Activated B cell treated with CpG ODN at 0.5 μM for 24 hours (primary cell): ENCODE measurements around the gene HLCS. TPM values are rescaled to one million over a fixed set of nuclear protein-coding genes. Genes with fewer than 3 reads are reported as not detected.

Experiments used
- ATAC-seq: fragments of 200-7000 bp; cut with Tn5 transposase; one replicate; pipeline ENCODE4 v1.10.0; 2021; ENCODE audit warnings: low read depth, mild to moderate bottlenecking, moderate library complexity
- CTCF ChIA-PET: fragments of 350-600 bp; sonication (Branson Sonifier 250); formaldehyde crosslinking; loops from one replicate; lab custom pipeline; 2021; ENCODE audit warnings: antibody characterized with exemption; lab: Charles Lee
- POLR2A ChIA-PET: fragments of 350-600 bp; sonication (Branson Sonifier 250); formaldehyde crosslinking; loops from one replicate; lab custom pipeline; 2021; ENCODE audit warnings: antibody characterized with exemption; lab: Charles Lee
- DNase-seq: peaks from one replicate; pipeline ENCODE4 v3.0.0; 2022
- H3K27ac Mint-ChIP-seq: one replicate; pipeline ENCODE4 v1.8.0; 2020; ENCODE audit warnings: mixed read lengths
- H3K27me3 Mint-ChIP-seq: one replicate; pipeline ENCODE4 v1.8.0; 2021; ENCODE audit warnings: mixed read lengths
- H3K36me3 Mint-ChIP-seq: one replicate; pipeline ENCODE4 v1.8.0; 2021; ENCODE audit warnings: low read depth, mixed read lengths
- H3K4me1 Mint-ChIP-seq: one replicate; pipeline ENCODE4 v1.8.0; 2021; ENCODE audit warnings: mixed read lengths
- H3K4me3 Mint-ChIP-seq: one replicate; pipeline ENCODE4 v1.8.0; 2020; ENCODE audit warnings: mild to moderate bottlenecking, mixed read lengths
- H3K9me3 Mint-ChIP-seq: one replicate; pipeline ENCODE4 v1.8.0; 2020; ENCODE audit warnings: mixed read lengths
- intact Hi-C: fragments of 100-400 bp; cut with micrococcal nuclease; formaldehyde crosslinking; loops from one replicate; pipeline ENCODE4 v1.15.1; 2024
- total RNA-seq: library from RNA; stranded (reverse); gene quantifications from 2 replicates; pipeline ENCODE4 v1.2.3, GENCODE V29; 2022
- TF ChIP-seq, protein P1 (sequence below): fragments of 200-600 bp; IDR thresholded peaks from one replicate; pipeline ENCODE4 v1.8.0; 2022; ENCODE audit warnings: antibody characterized with exemption, mild to moderate bottlenecking

HLCS gene
- total RNA-seq, 1 donor from 2014 or later, result 10.6 TPM

DNA sequence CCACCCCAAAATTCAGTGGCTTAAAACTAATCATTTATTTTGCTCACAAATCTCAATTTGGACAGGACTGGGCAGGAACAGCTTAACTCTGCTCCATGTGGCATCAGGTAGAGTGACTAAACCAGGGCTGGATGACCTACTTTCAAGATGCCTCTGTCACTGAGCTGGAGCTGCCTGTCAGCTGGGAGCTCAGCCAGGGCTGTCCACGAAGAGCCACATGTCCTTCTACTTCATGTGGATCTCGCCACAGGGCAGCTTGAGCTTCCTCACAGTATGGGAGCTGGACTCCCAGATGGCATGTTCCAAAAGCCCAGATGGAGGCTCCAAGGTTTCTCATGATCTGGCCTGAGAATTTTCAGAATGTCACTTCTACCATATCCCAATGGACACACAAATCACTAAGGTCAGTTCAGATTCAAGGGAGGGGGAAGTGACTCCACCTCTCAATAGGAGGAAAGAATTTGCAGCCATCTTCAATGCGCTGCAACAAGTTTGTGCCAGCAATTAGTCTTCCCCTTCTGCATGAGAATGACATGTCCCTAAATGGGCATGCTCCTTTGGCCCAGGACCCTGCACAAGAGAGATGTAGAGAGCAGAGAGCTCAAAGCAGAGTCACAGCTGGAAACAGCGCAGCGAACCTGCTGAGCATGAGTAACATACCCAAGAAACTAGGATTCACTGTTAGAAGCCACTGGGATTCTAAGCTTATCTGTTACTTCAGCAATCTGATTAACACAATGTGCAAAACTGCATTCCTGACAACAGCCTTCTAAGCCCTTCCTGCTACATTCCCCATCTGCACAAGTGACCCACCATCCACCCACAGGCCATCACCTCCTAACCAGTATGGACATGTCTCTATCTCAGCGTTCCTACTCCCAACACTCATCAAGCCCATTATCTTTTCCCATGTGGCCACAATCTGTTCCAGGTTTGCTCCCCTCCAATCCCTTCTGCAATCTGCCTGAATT lies 17.0 kb downstream of the HLCS start:
- CTCF ChIA-PET, result interaction anchor here (1.5 kb wide), 1 partner anchor 61 kb away, joined by 3 read pairs; no protein-coding TSS in a partner anchor
- Mint-ChIP-seq H3K27me3 (no peaks in the 10 kb centered on the region), H3K9me3 (peaks cover 3% of the 10 kb centered on the region), H3K36me3 (peaks cover 25% of the 10 kb centered on the region), H3K4me1 (no peaks in the 10 kb centered on the region), H3K27ac (no peak overlapping the region), H3K4me3 (no peak overlapping the region)
- POLR2A ChIA-PET, result no interaction called here
- TF ChIP-seq, protein P1, sequence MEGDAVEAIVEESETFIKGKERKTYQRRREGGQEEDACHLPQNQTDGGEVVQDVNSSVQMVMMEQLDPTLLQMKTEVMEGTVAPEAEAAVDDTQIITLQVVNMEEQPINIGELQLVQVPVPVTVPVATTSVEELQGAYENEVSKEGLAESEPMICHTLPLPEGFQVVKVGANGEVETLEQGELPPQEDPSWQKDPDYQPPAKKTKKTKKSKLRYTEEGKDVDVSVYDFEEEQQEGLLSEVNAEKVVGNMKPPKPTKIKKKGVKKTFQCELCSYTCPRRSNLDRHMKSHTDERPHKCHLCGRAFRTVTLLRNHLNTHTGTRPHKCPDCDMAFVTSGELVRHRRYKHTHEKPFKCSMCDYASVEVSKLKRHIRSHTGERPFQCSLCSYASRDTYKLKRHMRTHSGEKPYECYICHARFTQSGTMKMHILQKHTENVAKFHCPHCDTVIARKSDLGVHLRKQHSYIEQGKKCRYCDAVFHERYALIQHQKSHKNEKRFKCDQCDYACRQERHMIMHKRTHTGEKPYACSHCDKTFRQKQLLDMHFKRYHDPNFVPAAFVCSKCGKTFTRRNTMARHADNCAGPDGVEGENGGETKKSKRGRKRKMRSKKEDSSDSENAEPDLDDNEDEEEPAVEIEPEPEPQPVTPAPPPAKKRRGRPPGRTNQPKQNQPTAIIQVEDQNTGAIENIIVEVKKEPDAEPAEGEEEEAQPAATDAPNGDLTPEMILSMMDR, result no peak
- intact Hi-C loops, result no loop called here
- no peak for DNase-seq
- ATAC-seq, result no peak

DNA sequence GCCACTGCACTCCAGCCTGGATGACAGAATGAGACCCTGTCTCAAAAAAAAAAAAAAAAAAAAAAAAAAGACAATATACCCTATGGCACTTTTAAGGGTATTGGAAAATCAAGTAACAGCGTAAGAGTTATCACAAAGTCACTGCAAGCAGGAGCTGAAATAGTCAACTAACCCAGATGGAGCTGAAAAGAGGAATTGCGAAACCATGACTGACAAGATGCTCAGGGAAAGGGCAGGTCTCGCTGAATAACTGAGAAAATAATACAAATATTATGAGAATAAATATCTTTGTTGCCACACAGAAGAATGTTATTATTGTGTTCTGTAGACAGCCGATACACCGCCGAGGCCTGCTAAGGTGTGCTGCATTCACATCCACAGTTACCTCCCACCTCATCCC lies 17.8 kb downstream of the HLCS start:
- Mint-ChIP-seq H3K36me3 (peaks cover 25% of the 10 kb centered on the region), H3K9me3 (peaks cover 3% of the 10 kb centered on the region), H3K4me3 (no peak overlapping the region), H3K4me1 (no peaks in the 10 kb centered on the region), H3K27ac (no peak overlapping the region), H3K27me3 (no peaks in the 10 kb centered on the region)
- ChIA-PET CTCF (interaction anchor here (1.5 kb wide), 1 partner anchor 61 kb away, joined by 3 read pairs; no protein-coding TSS in a partner anchor), POLR2A (no interaction called here)
- DNase-seq, result no peak
- intact Hi-C loops, result no loop called here
- no peak for ATAC-seq
- TF ChIP-seq, protein P1, result no peak

DNA sequence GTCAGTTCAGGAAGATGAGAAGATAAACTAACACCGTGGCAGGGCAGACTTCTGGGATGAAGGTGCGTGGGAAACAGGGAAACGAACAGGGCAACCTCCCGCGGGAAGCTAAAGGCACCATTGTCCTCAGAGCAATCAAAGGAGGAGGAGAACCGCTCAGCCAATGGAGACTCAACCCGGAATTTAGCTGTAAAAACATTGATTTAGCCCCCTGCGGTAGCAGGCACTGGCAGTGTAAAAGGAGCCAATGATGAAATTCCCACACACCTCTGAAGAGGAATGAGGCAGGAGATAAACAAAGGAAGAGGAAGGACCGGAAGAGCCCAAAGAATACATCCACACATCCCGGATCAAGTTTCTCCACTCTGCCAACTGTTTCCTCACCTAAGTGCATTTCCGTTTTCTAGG lies 19.5 kb downstream of the HLCS start:
- no peaks in the 10 kb centered on the region for H3K27me3 Mint-ChIP-seq
- POLR2A ChIA-PET, result no interaction called here
- CTCF ChIA-PET, result no interaction called here
- TF ChIP-seq, protein P1, result no peak
- ATAC-seq (no peak), DNase-seq (no peak)
- no peaks in the 10 kb centered on the region for H3K4me1 Mint-ChIP-seq
- no peak overlapping the region for H3K27ac Mint-ChIP-seq
- H3K9me3 Mint-ChIP-seq, result peaks cover 3% of the 10 kb centered on the region
- peaks cover 25% of the 10 kb centered on the region for H3K36me3 Mint-ChIP-seq
- H3K4me3 Mint-ChIP-seq, result no peak overlapping the region
- intact Hi-C loops, result no loop called here

DNA sequence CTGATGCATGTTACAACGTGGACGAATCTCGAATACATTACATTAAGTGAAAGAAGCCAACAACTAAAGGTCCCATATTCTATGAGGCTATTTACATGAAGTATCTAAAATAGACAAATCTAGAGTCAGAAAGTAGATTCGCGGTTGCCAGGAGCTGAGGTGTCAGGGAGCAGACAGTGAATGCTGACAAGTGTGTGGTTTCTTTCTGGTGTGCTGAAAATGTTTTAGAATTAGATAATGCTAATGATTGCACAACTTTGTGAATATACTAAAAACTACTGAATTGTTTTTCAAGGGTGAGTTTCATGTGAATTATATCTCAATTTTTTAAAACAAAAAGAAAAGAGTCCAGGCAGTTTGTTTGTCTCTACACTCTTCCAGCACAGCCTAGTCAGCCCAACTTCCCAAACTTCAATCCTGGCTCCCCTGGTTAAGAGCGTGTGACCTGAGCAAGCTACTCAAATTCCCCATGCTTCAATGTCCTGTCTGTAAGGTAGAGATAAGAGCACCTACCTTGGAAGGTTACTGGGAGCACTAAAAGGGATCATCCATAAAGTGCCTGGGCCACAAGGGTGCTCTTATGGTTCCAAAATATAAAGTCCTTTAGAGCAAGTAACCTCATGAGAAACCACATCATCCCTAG lies 20.9 kb downstream of the HLCS start:
- no peaks in the 10 kb centered on the region for H3K4me1 Mint-ChIP-seq
- DNase-seq (no peak), ATAC-seq (no peak)
- ChIA-PET CTCF (no interaction called here), POLR2A (interaction anchor here (0.7 kb wide), 1 partner anchor 565 kb away, joined by 4 read pairs; no protein-coding TSS in a partner anchor)
- H3K27ac Mint-ChIP-seq, result no peak overlapping the region
- no peak overlapping the region for H3K4me3 Mint-ChIP-seq
- no peaks in the 10 kb centered on the region for H3K27me3 Mint-ChIP-seq
- intact Hi-C loops, result no loop called here
- peaks cover 25% of the 10 kb centered on the region for H3K36me3 Mint-ChIP-seq
- TF ChIP-seq, protein P1, result no peak
- peaks cover 3% of the 10 kb centered on the region for H3K9me3 Mint-ChIP-seq
